ENCODE data around the gene CAPZB. TPM values are rescaled to one million over a fixed set of nuclear protein-coding genes. Genes with fewer than 3 reads are reported as not detected.

The CAPZB gene
- total RNA-seq, 1 experiment from 2014 or later = 348 TPM

DNA sequence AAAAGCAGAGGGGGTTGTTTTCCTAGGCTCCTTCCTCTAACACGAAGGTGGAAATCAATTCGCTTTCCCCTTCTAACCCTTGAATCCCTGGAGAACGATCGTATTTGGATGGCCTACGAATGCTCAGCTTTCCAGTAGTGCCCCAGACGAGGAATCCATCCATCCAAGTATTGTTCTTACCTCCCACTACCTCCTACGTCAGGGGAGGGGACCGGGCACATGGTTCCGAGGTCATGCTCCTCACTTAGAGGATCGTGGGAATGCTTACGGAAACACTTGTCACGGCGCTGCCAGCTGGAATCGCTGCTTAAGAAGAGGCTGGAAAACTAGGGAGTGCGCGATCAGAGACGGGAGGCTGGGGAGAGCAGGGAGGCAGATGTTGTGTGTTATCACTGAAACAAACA lies 47.4 kb downstream of the CAPZB start:
- Histone ChIP-seq H3T11ph (ENCODE audit: low read length) (no peak overlapping the region), H3K4me2 (ENCODE audit: insufficient read depth, insufficient read length, low read length) (no peak overlapping the region), H3K27me3 (ENCODE audit: insufficient read depth, low read length) (no peaks in the 10 kb centered on the region), H3K9me3 (ENCODE audit: control insufficient read depth, low read depth, low read length) (no peaks in the 10 kb centered on the region), H3K14ac (ENCODE audit: insufficient read depth, low read length) (no peak overlapping the region), H2BK12ac (ENCODE audit: insufficient read length, low read depth, low read length) (no peak overlapping the region), H3K23me2 (ENCODE audit: insufficient read length, low read depth, low read length, poor library complexity, severe bottlenecking) (no peaks in the 10 kb centered on the region), H2BK20ac (ENCODE audit: low read depth, low read length, poor library complexity, severe bottlenecking) (no peak overlapping the region), H2BK5ac (ENCODE audit: insufficient read length, low read length) (no peak overlapping the region), H3K56ac (ENCODE audit: insufficient read length, low read depth, low read length) (no peak overlapping the region), H3K23ac (ENCODE audit: insufficient read length, low read depth, low read length) (no peak overlapping the region), H4K8ac (replicated peaks; ENCODE audit: insufficient read length, low read depth, low read length) (no peak overlapping the region), H3K79me1 (ENCODE audit: insufficient read depth, low read depth, low read length, poor library complexity, severe bottlenecking) (peaks cover 25% of the 10 kb centered on the region), H2BK120ac (ENCODE audit: low read depth, low read length, poor library complexity, severe bottlenecking) (no peak overlapping the region), H4K5ac (ENCODE audit: insufficient read length, low read depth, low read length) (no peak overlapping the region), H3K27ac (ENCODE audit: insufficient read length, low read depth, low read length) (no peak overlapping the region), H2AK5ac (ENCODE audit: insufficient read length, low read length) (no peak overlapping the region), H3K4me1 (ENCODE audit: insufficient read depth, low read length) (peaks cover 7% of the 10 kb centered on the region; the same call in 1 of the 2 replicates), H4K20me1 (ENCODE audit: control insufficient read depth, insufficient read depth, insufficient read length) (peaks cover 2% of the 10 kb centered on the region), H3K18ac (ENCODE audit: insufficient read length, low read depth, low read length) (no peak overlapping the region), H3K9ac (ENCODE audit: extremely low read depth, insufficient read length, low read length) (no peak overlapping the region), H3K79me2 (ENCODE audit: insufficient read depth, low read length) (peaks cover 52% of the 10 kb centered on the region), H4K91ac (ENCODE audit: insufficient read length, low read depth, low read length) (no peak overlapping the region), H2AFZ (ENCODE audit: low read length) (no peak overlapping the region), H3K4ac (ENCODE audit: low read depth, low read length) (no peak overlapping the region), H2BK15ac (ENCODE audit: low read depth, low read length) (no peak overlapping the region)
- DNase-seq = no peak
- peak overlapping the region; percentile 3 to 73 (median 64); a peak in 3 of 7 replicates for H3K27ac Mint-ChIP-seq
- TF ChIP-seq, protein P1, sequence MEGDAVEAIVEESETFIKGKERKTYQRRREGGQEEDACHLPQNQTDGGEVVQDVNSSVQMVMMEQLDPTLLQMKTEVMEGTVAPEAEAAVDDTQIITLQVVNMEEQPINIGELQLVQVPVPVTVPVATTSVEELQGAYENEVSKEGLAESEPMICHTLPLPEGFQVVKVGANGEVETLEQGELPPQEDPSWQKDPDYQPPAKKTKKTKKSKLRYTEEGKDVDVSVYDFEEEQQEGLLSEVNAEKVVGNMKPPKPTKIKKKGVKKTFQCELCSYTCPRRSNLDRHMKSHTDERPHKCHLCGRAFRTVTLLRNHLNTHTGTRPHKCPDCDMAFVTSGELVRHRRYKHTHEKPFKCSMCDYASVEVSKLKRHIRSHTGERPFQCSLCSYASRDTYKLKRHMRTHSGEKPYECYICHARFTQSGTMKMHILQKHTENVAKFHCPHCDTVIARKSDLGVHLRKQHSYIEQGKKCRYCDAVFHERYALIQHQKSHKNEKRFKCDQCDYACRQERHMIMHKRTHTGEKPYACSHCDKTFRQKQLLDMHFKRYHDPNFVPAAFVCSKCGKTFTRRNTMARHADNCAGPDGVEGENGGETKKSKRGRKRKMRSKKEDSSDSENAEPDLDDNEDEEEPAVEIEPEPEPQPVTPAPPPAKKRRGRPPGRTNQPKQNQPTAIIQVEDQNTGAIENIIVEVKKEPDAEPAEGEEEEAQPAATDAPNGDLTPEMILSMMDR (conservative IDR thresholded peaks at IDR 0.05) = no peak
- WGBS (ENCODE audit: extremely low coverage, insufficient read length, low lambda C conversion rate) = no CpG with 5 or more reads among the region's 17 CpGs
- no peaks in the 10 kb centered on the region for H3K27me3 Mint-ChIP-seq (ENCODE audit: low read depth)
- peaks cover 26 to 32% of the 10 kb centered on the region in 2 experiments for H3K4me1 Mint-ChIP-seq
- H3K9me3 Mint-ChIP-seq = no peaks in the 10 kb centered on the region
- H3K36me3 Mint-ChIP-seq (ENCODE audit: insufficient read depth in 1 of 3, low read depth in 3 of 3) = peaks cover 0 to 16% (median 12%) of the 10 kb centered on the region in 3 experiments; a peak in 4 of 7 replicates
- no peak overlapping the region for H3K4me3 Mint-ChIP-seq

Data from H9 (cell line).